Activated CD4-positive, CD25-positive, alpha-beta regulatory T cell treated with anti-CD3 and anti-CD28 coated beads, Interleukin-2, amount 50 U/mL, for 72 hours (primary cell): ENCODE measurements around the gene FHL1.

Experiments used
- DNase-seq: peaks from one replicate; pipeline ENCODE4 v3.0.0; 2021

The FHL1 gene

DNA sequence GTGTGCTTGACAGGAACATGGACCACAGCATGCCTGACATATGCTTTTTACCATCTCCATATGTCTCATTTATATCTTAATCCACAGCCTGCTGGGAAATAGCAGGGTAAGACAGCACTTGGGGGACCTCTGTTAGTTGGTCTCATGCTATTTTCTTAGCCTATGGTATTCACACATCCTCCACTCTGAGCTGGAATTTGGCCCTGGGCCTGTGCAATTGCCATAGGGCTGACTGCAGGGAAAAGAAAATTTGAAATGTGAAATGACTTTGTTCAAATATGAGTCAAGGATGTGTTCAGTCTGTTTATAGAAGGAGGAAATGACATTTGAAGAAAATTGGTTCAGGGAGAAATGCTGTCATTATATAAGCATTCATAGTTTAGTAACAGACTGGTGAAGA lies 113.4 kb downstream of the FHL1 start:
- no peak for DNase-seq
